Measurements from ENCODE around the gene MTFR1L. TPM values are rescaled to one million over a fixed set of nuclear protein-coding genes. Genes with fewer than 3 reads are reported as not detected.

The MTFR1L gene
- total and polyA plus RNA-seq, 2 donors (not counting 1 experiment from before 2014, with no cell fraction given): 38.3 to 56.0 TPM

DNA sequence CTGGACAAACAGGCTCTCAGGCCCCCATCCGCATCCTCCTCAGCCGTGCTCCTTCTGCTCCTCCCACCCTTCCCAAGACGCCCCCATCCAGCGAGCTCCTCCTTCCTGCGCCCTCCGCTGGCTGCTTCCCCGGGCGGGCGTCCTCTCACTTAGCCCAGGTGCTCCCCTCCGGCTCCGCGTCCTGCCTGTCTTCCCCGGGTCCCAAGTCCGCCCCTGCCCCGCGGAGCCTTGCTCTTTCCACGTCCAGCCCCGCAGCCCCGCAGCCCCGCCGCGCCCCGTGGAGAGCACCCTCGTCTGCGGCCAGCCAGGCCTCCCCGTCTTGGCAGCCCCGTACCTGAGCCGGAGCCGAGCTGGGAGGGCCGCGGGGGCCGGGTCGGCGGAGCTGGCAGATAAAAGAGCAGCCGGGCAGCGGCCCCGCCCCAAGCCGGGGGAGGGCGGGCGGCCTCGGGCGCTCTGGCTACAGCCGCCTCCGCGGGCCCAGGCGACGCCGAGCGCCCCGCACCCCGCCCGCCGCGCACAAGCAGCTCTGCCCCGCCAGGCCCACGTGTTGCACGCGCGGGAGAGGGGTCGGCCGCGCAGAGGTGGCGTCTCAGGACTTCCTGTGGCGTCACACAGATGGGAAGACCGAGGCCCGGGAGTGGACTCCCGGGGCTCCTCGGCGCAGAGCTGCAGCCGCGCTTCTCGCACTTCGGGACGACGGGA is 55.6 kb downstream of the MTFR1L start, which contains the start of gene PAQR7:
PAQR7 (minus strand) TSS at position 555 of the 702 bp plus-strand sequence. CDS start 11,869 bp downstream, outside the sequence.
- DNase-seq (ENCODE audit: low read depth in 2 of 2): peak; percentile 71 to 85

DNA sequence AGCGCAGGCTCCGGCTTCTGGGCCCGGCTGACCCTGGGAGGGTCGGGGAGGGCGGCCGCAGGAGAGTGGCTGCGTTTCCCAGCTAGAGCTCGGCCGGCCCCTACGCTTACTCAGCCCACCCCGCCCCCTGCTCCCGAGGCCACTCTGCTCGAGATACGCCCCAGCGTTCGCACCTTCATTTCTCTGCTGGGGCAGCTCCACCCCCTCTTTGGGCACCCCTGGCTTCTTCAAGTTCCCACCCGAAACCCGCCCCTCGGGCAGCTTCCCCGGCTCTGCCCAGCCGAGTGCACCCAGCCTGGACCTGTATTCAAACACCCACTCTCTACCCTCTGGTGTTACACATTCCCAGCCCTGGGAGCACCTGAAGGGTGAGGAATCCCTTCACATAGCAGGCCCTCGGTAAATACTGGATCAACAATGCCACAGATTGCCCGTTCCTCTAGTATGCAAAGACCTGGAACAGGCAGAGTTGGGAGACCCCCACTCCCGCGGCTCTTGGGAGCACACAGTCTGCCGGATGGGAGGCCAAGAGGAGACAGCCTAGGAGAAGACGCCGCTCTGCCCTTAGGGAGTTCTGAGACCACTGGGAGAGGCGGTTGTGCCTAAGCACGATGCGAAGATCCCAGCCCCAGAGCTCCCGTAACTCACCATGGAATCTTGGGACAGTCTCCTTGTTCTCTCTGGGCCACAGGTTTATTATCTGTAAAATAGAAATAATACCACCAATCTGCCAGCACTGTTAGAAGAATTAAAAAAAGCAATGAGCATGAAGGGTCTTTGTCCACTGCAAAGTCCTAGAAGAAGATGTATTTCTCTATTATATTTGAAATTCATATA is 56.3 kb downstream of the MTFR1L start:
- Histone ChIP-seq H4K20me1 (ENCODE audit: control insufficient read depth, extremely low read depth, insufficient read depth, low read length) (no peaks in the 10 kb centered on the region), H3K27me3 (ENCODE audit: control insufficient read depth, insufficient read depth, low read length) (no peaks in the 10 kb centered on the region), H3K9ac (ENCODE audit: insufficient read depth, low read length) (peak overlapping the region; percentile 55), H3K36me3 (ENCODE audit: control insufficient read depth, insufficient read depth, low read length) (peaks cover 1% of the 10 kb centered on the region), H3K27ac (ENCODE audit: insufficient read depth, low read length) (no peak overlapping the region), H3K4me3 (replicated peaks in 1 of 4; ENCODE audit: control extremely low read depth in 1 of 4, insufficient read depth in 1 of 4, low read depth in 3 of 4, low read length in 4 of 4) (peak overlapping the region; percentile 34 to 71 (median 48)), H2AFZ (ENCODE audit: low read length) (peak overlapping the region; percentile 1), H3K4me1 (ENCODE audit: control insufficient read depth, extremely low read depth, insufficient read depth, low read length) (peaks cover 23% of the 10 kb centered on the region), H3K9me3 (ENCODE audit: control insufficient read depth, insufficient read depth, low read depth, low read length) (no peaks in the 10 kb centered on the region), H3K79me2 (ENCODE audit: control insufficient read depth, insufficient read depth, low read length) (no peaks in the 10 kb centered on the region), H3K4me2 (ENCODE audit: extremely low read depth, insufficient read depth, low read length) (peak overlapping the region; percentile 90)
- DNase-seq (ENCODE audit: low read depth in 2 of 2): no peak
- TF ChIP-seq, protein P1, sequence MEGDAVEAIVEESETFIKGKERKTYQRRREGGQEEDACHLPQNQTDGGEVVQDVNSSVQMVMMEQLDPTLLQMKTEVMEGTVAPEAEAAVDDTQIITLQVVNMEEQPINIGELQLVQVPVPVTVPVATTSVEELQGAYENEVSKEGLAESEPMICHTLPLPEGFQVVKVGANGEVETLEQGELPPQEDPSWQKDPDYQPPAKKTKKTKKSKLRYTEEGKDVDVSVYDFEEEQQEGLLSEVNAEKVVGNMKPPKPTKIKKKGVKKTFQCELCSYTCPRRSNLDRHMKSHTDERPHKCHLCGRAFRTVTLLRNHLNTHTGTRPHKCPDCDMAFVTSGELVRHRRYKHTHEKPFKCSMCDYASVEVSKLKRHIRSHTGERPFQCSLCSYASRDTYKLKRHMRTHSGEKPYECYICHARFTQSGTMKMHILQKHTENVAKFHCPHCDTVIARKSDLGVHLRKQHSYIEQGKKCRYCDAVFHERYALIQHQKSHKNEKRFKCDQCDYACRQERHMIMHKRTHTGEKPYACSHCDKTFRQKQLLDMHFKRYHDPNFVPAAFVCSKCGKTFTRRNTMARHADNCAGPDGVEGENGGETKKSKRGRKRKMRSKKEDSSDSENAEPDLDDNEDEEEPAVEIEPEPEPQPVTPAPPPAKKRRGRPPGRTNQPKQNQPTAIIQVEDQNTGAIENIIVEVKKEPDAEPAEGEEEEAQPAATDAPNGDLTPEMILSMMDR (conservative IDR thresholded peaks at IDR 0.05 in 1 of 2, IDR thresholded peaks at IDR 0.05 in 1 of 2; ENCODE audit: low read depth in 1 of 2, low read length in 2 of 2): no peak
- no peak for TF ChIP-seq EZH2 (IDR thresholded peaks at IDR 0.05; ENCODE audit: low read length, missing control alignments)

More for the DNA sequence above, 55.6 kb downstream of the MTFR1L start, which contains the start of gene PAQR7:
- Histone ChIP-seq H2AFZ (ENCODE audit: low read length) (peak within 1 kb of the TSS; percentile 40), H3K27ac (ENCODE audit: insufficient read depth, low read length) (peak within 1 kb of the TSS; percentile 23), H3K9me3 (ENCODE audit: control insufficient read depth, insufficient read depth, low read depth, low read length) (no peaks in the 10 kb centered on the region), H3K79me2 (ENCODE audit: control insufficient read depth, insufficient read depth, low read length) (no peaks in the 10 kb centered on the region), H3K4me2 (ENCODE audit: extremely low read depth, insufficient read depth, low read length) (peak within 1 kb of the TSS; percentile 90), H3K27me3 (ENCODE audit: control insufficient read depth, insufficient read depth, low read length) (no peaks in the 10 kb centered on the region), H3K9ac (ENCODE audit: insufficient read depth, low read length) (peak within 1 kb of the TSS; percentile 55), H3K4me3 (replicated peaks in 1 of 4; ENCODE audit: control extremely low read depth in 1 of 4, insufficient read depth in 1 of 4, low read depth in 3 of 4, low read length in 4 of 4) (peak within 1 kb of the TSS; percentile 56 to 72 (median 69)), H3K4me1 (ENCODE audit: control insufficient read depth, extremely low read depth, insufficient read depth, low read length) (peaks cover 23% of the 10 kb centered on the region), H4K20me1 (ENCODE audit: control insufficient read depth, extremely low read depth, insufficient read depth, low read length) (no peaks in the 10 kb centered on the region), H3K36me3 (ENCODE audit: control insufficient read depth, insufficient read depth, low read length) (peaks cover 4% of the 10 kb centered on the region)
- TF ChIP-seq, protein P1 (conservative IDR thresholded peaks at IDR 0.05 in 1 of 2, IDR thresholded peaks at IDR 0.05 in 1 of 2; ENCODE audit: low read depth in 1 of 2, low read length in 2 of 2): peak in 1 of 2 donors; percentile 12
- no peak for TF ChIP-seq EZH2 (IDR thresholded peaks at IDR 0.05; ENCODE audit: low read length, missing control alignments)

DNA sequence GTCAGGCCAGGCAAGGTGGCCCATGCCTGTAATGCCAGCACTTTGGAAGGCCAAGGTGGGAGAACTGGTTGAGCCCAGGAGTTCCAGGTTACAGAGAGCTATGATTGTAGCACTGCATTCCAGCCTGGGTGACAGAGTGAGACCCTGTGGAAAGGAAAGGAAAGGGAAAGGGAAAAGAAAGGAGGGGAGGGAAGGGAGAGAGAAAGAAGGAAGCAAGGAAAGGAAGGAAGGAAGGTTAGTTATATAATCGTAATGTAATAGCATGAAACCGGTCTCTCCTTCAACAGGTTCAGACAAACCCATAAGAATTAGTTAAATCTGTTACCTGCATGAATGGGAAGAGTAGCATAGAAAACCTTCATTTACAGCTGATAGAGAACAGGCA is 56.9 kb downstream of the MTFR1L start:
- H3K4me1 ChIP-seq (ENCODE audit: control insufficient read depth, extremely low read depth, insufficient read depth, low read length): peaks cover 17% of the 10 kb centered on the region
- H3K36me3 ChIP-seq (ENCODE audit: control insufficient read depth, insufficient read depth, low read length): no peaks in the 10 kb centered on the region
- no peak overlapping the region for H3K9ac ChIP-seq (ENCODE audit: insufficient read depth, low read length)
- H3K4me3 ChIP-seq (replicated peaks in 1 of 4; ENCODE audit: control extremely low read depth in 1 of 4, insufficient read depth in 1 of 4, low read depth in 3 of 4, low read length in 4 of 4): no peak overlapping the region
- DNase-seq (ENCODE audit: low read depth in 2 of 2): no peak
- H3K27me3 ChIP-seq (ENCODE audit: control insufficient read depth, insufficient read depth, low read length): no peaks in the 10 kb centered on the region
- no peak overlapping the region for H2AFZ ChIP-seq (ENCODE audit: low read length)
- no peaks in the 10 kb centered on the region for H3K9me3 ChIP-seq (ENCODE audit: control insufficient read depth, insufficient read depth, low read depth, low read length)
- TF ChIP-seq, protein P1 (conservative IDR thresholded peaks at IDR 0.05 in 1 of 2, IDR thresholded peaks at IDR 0.05 in 1 of 2; ENCODE audit: low read depth in 1 of 2, low read length in 2 of 2): no peak
- no peak for TF ChIP-seq EZH2 (IDR thresholded peaks at IDR 0.05; ENCODE audit: low read length, missing control alignments)
- H4K20me1 ChIP-seq (ENCODE audit: control insufficient read depth, extremely low read depth, insufficient read depth, low read length): no peaks in the 10 kb centered on the region
- H3K4me2 ChIP-seq (ENCODE audit: extremely low read depth, insufficient read depth, low read length): no peak overlapping the region
- no peak overlapping the region for H3K27ac ChIP-seq (ENCODE audit: insufficient read depth, low read length)
- H3K79me2 ChIP-seq (ENCODE audit: control insufficient read depth, insufficient read depth, low read length): no peaks in the 10 kb centered on the region
